Measurements from ENCODE around the gene ARID2. TPM values are rescaled to one million over a fixed set of nuclear protein-coding genes. Genes with fewer than 3 reads are reported as not detected.

The ARID2 gene
- total RNA-seq, 2 experiments from 2014 or later = 30.1 to 44.9 TPM

DNA sequence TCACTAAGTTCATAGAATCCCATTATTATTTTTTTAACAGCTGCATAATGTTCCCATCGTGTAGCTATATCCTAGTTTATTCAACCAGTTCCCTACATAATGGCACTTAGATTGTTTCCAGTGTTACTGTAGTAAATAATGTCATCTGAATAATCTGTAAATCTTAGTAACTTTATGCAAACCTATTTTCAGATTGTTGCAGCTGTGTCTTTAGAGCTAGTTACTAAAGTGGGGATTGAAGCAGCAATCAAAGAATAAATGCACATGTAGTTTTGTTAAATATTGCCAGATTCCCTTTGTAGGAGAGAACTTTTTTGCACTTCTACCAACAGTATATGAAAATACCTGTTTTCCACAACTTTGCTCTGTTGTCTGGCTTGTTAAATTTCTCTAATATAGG, 13.1 kb downstream of the ARID2 start:
- intact Hi-C loops (cut with micrococcal nuclease; ENCODE audit: unreplicated experiment) = no loop called here
- H4K20me1 ChIP-seq (ENCODE audit: insufficient read depth, low read length) = no peaks in the 10 kb centered on the region
- no peaks in the 10 kb centered on the region for H3K9me2 ChIP-seq (ENCODE audit: insufficient read depth, low read length)
- H3K27ac ChIP-seq (ENCODE audit: low read depth, low read length, poor library complexity, severe bottlenecking) = no peak overlapping the region
- DNase-seq (ENCODE audit: low spot score) = no peak
- no peak overlapping the region for H3K4me3 ChIP-seq (ENCODE audit: low read depth, low read length, poor library complexity, severe bottlenecking)
- H3K79me2 ChIP-seq (ENCODE audit: insufficient read depth, low read depth, low read length) = peaks cover 96% of the 10 kb centered on the region
- H2AFZ ChIP-seq (ENCODE audit: low read length) = no peak overlapping the region
- no TSS peak for BruUV-seq (replicated peaks)
- H3K4me2 ChIP-seq (ENCODE audit: low read length) = no peak overlapping the region
- ChIA-PET POLR2A (interaction anchor here (0.9 to 1.8 kb wide), 10 partner anchors 9 to 72 kb away, joined by 3 to 6 read pairs (median 4); partner anchors contain the start of gene ARID2), CTCF (ENCODE audit: unreplicated experiment) (interaction anchor here (1.1 kb wide), 1 partner anchor 16 kb away, joined by 3 read pairs; no protein-coding TSS in a partner anchor)
- H3K36me3 ChIP-seq (ENCODE audit: insufficient read depth, low read length) = peaks cover 64% of the 10 kb centered on the region
- no peaks in the 10 kb centered on the region for H3K4me1 ChIP-seq (ENCODE audit: insufficient read depth, low read length, poor library complexity, severe bottlenecking)
- TF ChIP-seq, protein P1, sequence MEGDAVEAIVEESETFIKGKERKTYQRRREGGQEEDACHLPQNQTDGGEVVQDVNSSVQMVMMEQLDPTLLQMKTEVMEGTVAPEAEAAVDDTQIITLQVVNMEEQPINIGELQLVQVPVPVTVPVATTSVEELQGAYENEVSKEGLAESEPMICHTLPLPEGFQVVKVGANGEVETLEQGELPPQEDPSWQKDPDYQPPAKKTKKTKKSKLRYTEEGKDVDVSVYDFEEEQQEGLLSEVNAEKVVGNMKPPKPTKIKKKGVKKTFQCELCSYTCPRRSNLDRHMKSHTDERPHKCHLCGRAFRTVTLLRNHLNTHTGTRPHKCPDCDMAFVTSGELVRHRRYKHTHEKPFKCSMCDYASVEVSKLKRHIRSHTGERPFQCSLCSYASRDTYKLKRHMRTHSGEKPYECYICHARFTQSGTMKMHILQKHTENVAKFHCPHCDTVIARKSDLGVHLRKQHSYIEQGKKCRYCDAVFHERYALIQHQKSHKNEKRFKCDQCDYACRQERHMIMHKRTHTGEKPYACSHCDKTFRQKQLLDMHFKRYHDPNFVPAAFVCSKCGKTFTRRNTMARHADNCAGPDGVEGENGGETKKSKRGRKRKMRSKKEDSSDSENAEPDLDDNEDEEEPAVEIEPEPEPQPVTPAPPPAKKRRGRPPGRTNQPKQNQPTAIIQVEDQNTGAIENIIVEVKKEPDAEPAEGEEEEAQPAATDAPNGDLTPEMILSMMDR (conservative IDR thresholded peaks at IDR 0.05; ENCODE audit: low read length) = no peak
- no peak for TF ChIP-seq EZH2phosphoT487 (IDR thresholded peaks at IDR 0.05; ENCODE audit: borderline replicate concordance, low read depth, low read length)
- peaks cover 24% of the 10 kb centered on the region for H3K9me3 ChIP-seq (ENCODE audit: low read length)

DNA sequence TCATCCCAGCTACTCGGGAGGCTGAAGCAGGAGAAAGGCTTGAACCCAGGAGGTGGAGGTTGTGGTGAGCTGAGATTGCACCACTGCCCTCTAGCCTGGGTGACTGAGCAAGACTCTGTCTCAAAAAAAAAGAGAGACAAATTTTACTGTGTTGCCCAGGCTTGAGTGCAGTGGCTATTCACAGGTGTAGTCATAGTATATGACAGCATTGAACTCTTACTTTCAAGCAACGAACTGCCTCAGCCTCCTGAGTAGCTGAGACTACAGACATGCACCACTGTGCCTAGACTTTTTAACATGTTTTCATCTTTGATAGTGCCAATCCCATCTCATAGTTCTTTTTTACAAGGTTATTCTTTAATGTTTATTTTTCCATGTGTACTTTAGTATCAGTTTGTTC, 13.7 kb downstream of the ARID2 start:
- intact Hi-C loops (cut with micrococcal nuclease; ENCODE audit: unreplicated experiment) = no loop called here
- ChIA-PET POLR2A (interaction anchor here (0.9 to 1.8 kb wide), 3 partner anchors 12 to 41 kb away, joined by 3 to 5 read pairs (median 5); partner anchors contain the start of gene ARID2), CTCF (ENCODE audit: unreplicated experiment) (no interaction called here)
- H3K9me3 ChIP-seq (ENCODE audit: low read length) = peaks cover 24% of the 10 kb centered on the region
- no TSS peak for BruUV-seq (replicated peaks)
- no peak overlapping the region for H3K27ac ChIP-seq (ENCODE audit: low read depth, low read length, poor library complexity, severe bottlenecking)
- DNase-seq (ENCODE audit: low spot score) = no peak
- H2AFZ ChIP-seq (ENCODE audit: low read length) = no peak overlapping the region
- no peaks in the 10 kb centered on the region for H3K4me1 ChIP-seq (ENCODE audit: insufficient read depth, low read length, poor library complexity, severe bottlenecking)
- H3K9me2 ChIP-seq (ENCODE audit: insufficient read depth, low read length) = no peaks in the 10 kb centered on the region
- no peaks in the 10 kb centered on the region for H4K20me1 ChIP-seq (ENCODE audit: insufficient read depth, low read length)
- H3K79me2 ChIP-seq (ENCODE audit: insufficient read depth, low read depth, low read length) = peaks cover 94% of the 10 kb centered on the region
- TF ChIP-seq, protein P1 (conservative IDR thresholded peaks at IDR 0.05; ENCODE audit: low read length) = no peak
- TF ChIP-seq EZH2phosphoT487 (IDR thresholded peaks at IDR 0.05; ENCODE audit: borderline replicate concordance, low read depth, low read length) = no peak
- H3K4me2 ChIP-seq (ENCODE audit: low read length) = no peak overlapping the region
- H3K36me3 ChIP-seq (ENCODE audit: insufficient read depth, low read length) = peaks cover 65% of the 10 kb centered on the region
- H3K4me3 ChIP-seq (ENCODE audit: low read depth, low read length, poor library complexity, severe bottlenecking) = no peak overlapping the region

DNA sequence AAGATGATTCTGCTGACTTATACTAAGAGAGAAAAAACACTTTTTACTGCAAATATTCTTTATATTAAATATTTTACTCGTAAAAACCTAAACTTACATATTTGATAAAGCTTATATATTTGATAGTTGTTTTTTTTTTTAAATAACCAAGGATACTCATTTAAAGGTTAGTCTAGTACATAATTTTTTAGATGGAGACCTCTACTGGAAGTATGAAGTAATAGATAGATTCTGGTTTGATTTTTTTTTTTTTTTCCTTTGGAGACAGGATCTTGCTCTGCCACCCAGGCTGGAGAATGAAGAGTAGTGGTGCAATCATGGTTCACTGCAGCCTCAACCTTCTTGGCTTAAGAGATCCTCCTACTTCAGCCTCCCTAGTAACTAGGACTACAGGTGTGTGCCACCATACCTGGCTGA, 16.4 kb downstream of the ARID2 start:
- TF ChIP-seq, protein P1 (conservative IDR thresholded peaks at IDR 0.05; ENCODE audit: low read length) = peak; percentile 75
- TF ChIP-seq EZH2phosphoT487 (IDR thresholded peaks at IDR 0.05; ENCODE audit: borderline replicate concordance, low read depth, low read length) = no peak
- peak; percentile 29 for DNase-seq (ENCODE audit: low spot score)
- H3K36me3 ChIP-seq (ENCODE audit: insufficient read depth, low read length) = peaks cover 76% of the 10 kb centered on the region
- intact Hi-C loops (cut with micrococcal nuclease; ENCODE audit: unreplicated experiment) = no loop called here
- no peak overlapping the region for H2AFZ ChIP-seq (ENCODE audit: low read length)
- BruUV-seq (replicated peaks) = no TSS peak
- H3K4me1 ChIP-seq (ENCODE audit: insufficient read depth, low read length, poor library complexity, severe bottlenecking) = no peaks in the 10 kb centered on the region
- no peak overlapping the region for H3K27ac ChIP-seq (ENCODE audit: low read depth, low read length, poor library complexity, severe bottlenecking)
- ChIA-PET CTCF (ENCODE audit: unreplicated experiment) (no interaction called here), POLR2A (interaction anchor here (1.5 kb wide), 1 partner anchor 10 kb away, joined by 5 read pairs; no protein-coding TSS in a partner anchor)
- no peaks in the 10 kb centered on the region for H4K20me1 ChIP-seq (ENCODE audit: insufficient read depth, low read length)
- H3K9me2 ChIP-seq (ENCODE audit: insufficient read depth, low read length) = no peaks in the 10 kb centered on the region
- no peak overlapping the region for H3K4me3 ChIP-seq (ENCODE audit: low read depth, low read length, poor library complexity, severe bottlenecking)
- no peak overlapping the region for H3K4me2 ChIP-seq (ENCODE audit: low read length)
- H3K79me2 ChIP-seq (ENCODE audit: insufficient read depth, low read depth, low read length) = peaks cover 90% of the 10 kb centered on the region
- H3K9me3 ChIP-seq (ENCODE audit: low read length) = peaks cover 21% of the 10 kb centered on the region

Measured in OCI-LY7 (cell line).